RWPE2 (cell line): ENCODE data around the gene ADGRG6.

Source experiments
- ATAC-seq: fragments of 200-7000 bp; cut with Tn5 transposase; 3 replicates; pipeline ENCODE4 v1.9.1; 2021; ENCODE audit warnings: low read depth
- DNase-seq: peaks from one replicate; pipeline ENCODE4 v3.0.0-alpha.2; 2020; ENCODE audit warnings: low spot score
- H3K27ac ChIP-seq: fragments of 450-650 bp; 2 replicates; pipeline ENCODE4 v1.5.1; 2017; ENCODE audit warnings: mild to moderate bottlenecking; ENCODE audit not compliant: poor library complexity, severe bottlenecking
- H3K27me3 ChIP-seq: fragments of 250-450 bp; sonication (Bioruptor Pico); 2 replicates; pipeline ENCODE4 v1.5.1; 2021; ENCODE audit warnings: mild to moderate bottlenecking, moderate library complexity; ENCODE audit not compliant: insufficient read depth, poor library complexity, severe bottlenecking
- H3K36me3 ChIP-seq: fragments of 250-450 bp; sonication (Bioruptor Pico); 2 replicates; pipeline ENCODE4 v1.5.1; 2020; ENCODE audit warnings: low read depth, mild to moderate bottlenecking, moderate library complexity
- H3K4me1 ChIP-seq: fragments of 250-450 bp; sonication (Bioruptor Pico); 2 replicates; pipeline ENCODE4 v1.5.1; 2021; ENCODE audit warnings: mild to moderate bottlenecking, moderate library complexity; ENCODE audit not compliant: insufficient read depth, poor library complexity, severe bottlenecking
- H3K4me3 ChIP-seq: fragments of 250-450 bp; sonication (Bioruptor Pico); 2 replicates; pipeline ENCODE4 v1.5.1; 2021; ENCODE audit warnings: mild to moderate bottlenecking, moderate library complexity; ENCODE audit not compliant: severe bottlenecking
- H3K9me3 ChIP-seq: fragments of 250-450 bp; sonication (Bioruptor Pico); 2 replicates; pipeline ENCODE4 v1.5.1; 2021; ENCODE audit warnings: mild to moderate bottlenecking, moderate library complexity; ENCODE audit not compliant: severe bottlenecking
- CTCF ChIP-seq: fragments of 450-650 bp; IDR thresholded peaks from one replicate; pipeline ENCODE4 v1.5.1; 2017; ENCODE audit warnings: mild to moderate bottlenecking, moderate library complexity; ENCODE audit not compliant: poor library complexity, severe bottlenecking

ADGRG6 gene

GRCh38 chr6:142474531-142475289 lies 172.9 kb downstream of the ADGRG6 start:
- H3K27ac ChIP-seq, result no peak overlapping the region
- H3K27me3 ChIP-seq, result no peaks in the 10 kb centered on the region
- H3K9me3 ChIP-seq, result no peaks in the 10 kb centered on the region
- ATAC-seq (peak; percentile 91), DNase-seq (peak; percentile 65)
- H3K4me1 ChIP-seq, result no peaks in the 10 kb centered on the region
- no peaks in the 10 kb centered on the region for H3K36me3 ChIP-seq
- no peak overlapping the region for H3K4me3 ChIP-seq
- TF ChIP-seq CTCF, result peak; percentile 97

GRCh38 chr6:142476452-142476851 lies 174.6 kb downstream of the ADGRG6 start:
- DNase-seq (no peak), ATAC-seq (no peak)
- TF ChIP-seq CTCF, result no peak
- Histone ChIP-seq H3K36me3 (no peaks in the 10 kb centered on the region), H3K9me3 (no peaks in the 10 kb centered on the region), H3K4me1 (no peaks in the 10 kb centered on the region), H3K27me3 (no peaks in the 10 kb centered on the region), H3K4me3 (no peak overlapping the region), H3K27ac (no peak overlapping the region)

- 0 out of 3 replicates have a peak, but pooled peaks have one; percentile 36 for ATAC-seq
- no peaks in the 10 kb centered on the region for H3K27me3 ChIP-seq
- H3K4me1 ChIP-seq, result no peaks in the 10 kb centered on the region
- no peak overlapping the region for H3K4me3 ChIP-seq
- no peaks in the 10 kb centered on the region for H3K36me3 ChIP-seq
- H3K9me3 ChIP-seq, result no peaks in the 10 kb centered on the region
- no peak overlapping the region for H3K27ac ChIP-seq
- TF ChIP-seq CTCF, result peak; percentile 12
- no peak for DNase-seq
Measured at GRCh38 chr6:142478117-142478516, 176.3 kb downstream of the ADGRG6 start.

- ATAC-seq, result no peak
- DNase-seq, result no peak
- no peaks in the 10 kb centered on the region for H3K27me3 ChIP-seq
- H3K9me3 ChIP-seq, result no peaks in the 10 kb centered on the region
- H3K4me3 ChIP-seq, result no peak overlapping the region
- H3K36me3 ChIP-seq, result no peaks in the 10 kb centered on the region
- no peak overlapping the region for H3K27ac ChIP-seq
- no peaks in the 10 kb centered on the region for H3K4me1 ChIP-seq
- no peak for TF ChIP-seq CTCF
Measured at GRCh38 chr6:142481466-142481865, 179.7 kb downstream of the ADGRG6 start.

- ATAC-seq (no peak), DNase-seq (no peak)
- no peak for TF ChIP-seq CTCF
- Histone ChIP-seq H3K4me1 (no peaks in the 10 kb centered on the region), H3K9me3 (no peaks in the 10 kb centered on the region), H3K27ac (no peak overlapping the region), H3K4me3 (no peak overlapping the region), H3K27me3 (no peaks in the 10 kb centered on the region), H3K36me3 (no peaks in the 10 kb centered on the region)
Measured at GRCh38 chr6:142482249-142482648, 180.4 kb downstream of the ADGRG6 start.
